PC-9 (cell line): Measurements from ENCODE around the gene PAH. TPM values are rescaled to one million over a fixed set of nuclear protein-coding genes. Genes with fewer than 3 reads are reported as not detected.

Experiments
- BruUV-seq: library from RNA; stranded (reverse); fragments of 400-500 nt; replicated peaks from 2 replicates; lab custom pipeline; 2021; lab: Mats Ljungman, UMichigan
- CTCF ChIA-PET: fragments of 300-600 bp; sonication (Branson Sonifier 250); formaldehyde crosslinking; loops from one replicate; lab custom pipeline; 2022; ENCODE audit warnings: antibody characterized with exemption; lab: Charles Lee
- POLR2A ChIA-PET: fragments of 300-600 bp; sonication (Branson Sonifier 250); formaldehyde crosslinking; loops from one replicate; lab custom pipeline; 2022; ENCODE audit warnings: antibody characterized with exemption; ENCODE audit not compliant: unreplicated experiment; lab: Charles Lee
- DNase-seq, 2 experiments: peaks; one replicate each; pipeline versions ENCODE4 v3.0.0 to v3.0.0-alpha.2; 2015 to 2022; ENCODE audit warnings: mixed read lengths in 1 of 2
- H2AFZ ChIP-seq: fragments of 200-600 bp; sonication (generic); 2 replicates; pipeline ENCODE4 v1.8.1; 2017; ENCODE audit warnings: antibody characterized with exemption
- H3F3A ChIP-seq: fragments of 200-600 bp; sonication (generic); 2 replicates; pipeline ENCODE4 v1.8.1; 2017; ENCODE audit warnings: antibody characterized with exemption, mild to moderate bottlenecking, low read depth; ENCODE audit not compliant: insufficient read depth
- H3K27ac ChIP-seq: fragments of 200-600 bp; sonication (generic); 2 replicates; pipeline ENCODE4 v1.6.1; 2016; ENCODE audit warnings: mixed run types
- H3K27me3 ChIP-seq: fragments of 200-600 bp; sonication (generic); 2 replicates; pipeline ENCODE4 v1.6.1; 2016; ENCODE audit warnings: low read depth, mixed run types; ENCODE audit not compliant: insufficient read depth
- H3K36me3 ChIP-seq: fragments of 200-600 bp; sonication (generic); 2 replicates; pipeline ENCODE4 v1.6.1; 2016; ENCODE audit warnings: low read depth, mixed run types
- H3K4me1 ChIP-seq: fragments of 200-600 bp; sonication (generic); replicated peaks from 2 replicates; pipeline ENCODE4 v1.6.1; 2016; ENCODE audit warnings: mixed run types; ENCODE audit not compliant: insufficient read depth
- H3K4me2 ChIP-seq: fragments of 200-600 bp; sonication (generic); 2 replicates; pipeline ENCODE4 v1.6.1; 2017; ENCODE audit warnings: mixed run types
- H3K4me3 ChIP-seq: fragments of 200-600 bp; sonication (generic); 2 replicates; pipeline ENCODE4 v1.6.1; 2016; ENCODE audit warnings: mixed run types
- H3K79me2 ChIP-seq: fragments of 200-600 bp; sonication (generic); 2 replicates; pipeline ENCODE4 v1.6.1; 2017; ENCODE audit warnings: low read depth, mixed run types
- H3K9me2 ChIP-seq: fragments of 200-600 bp; sonication (generic); 2 replicates; pipeline ENCODE4 v1.8.1; 2017; ENCODE audit warnings: mild to moderate bottlenecking; ENCODE audit not compliant: insufficient read depth
- H3K9me3 ChIP-seq: fragments of 200-600 bp; sonication (generic); 2 replicates; pipeline ENCODE4 v1.8.1; 2016; ENCODE audit warnings: low read depth; ENCODE audit not compliant: insufficient read depth
- H4K20me1 ChIP-seq: fragments of 200-600 bp; sonication (generic); 2 replicates; pipeline ENCODE4 v1.8.1; 2017; ENCODE audit not compliant: insufficient read depth
- CTCF ChIP-seq: fragments of 200-600 bp; sonication (generic); conservative IDR thresholded peaks from 2 replicates; pipeline ENCODE4 v1.6.1; 2017; ENCODE audit warnings: mixed run types, antibody characterized with exemption, mild to moderate bottlenecking, moderate library complexity
- EZH2 ChIP-seq: fragments of 200-600 bp; sonication (generic); IDR thresholded peaks from 2 replicates; pipeline ENCODE4 v1.8.0; 2017; ENCODE audit warnings: antibody characterized with exemption, low read depth
- intact Hi-C: fragments of 100-400 bp; cut with micrococcal nuclease; formaldehyde crosslinking; loops from one replicate; pipeline ENCODE4 v1.10.0; 2022; ENCODE audit not compliant: unreplicated experiment
- total RNA-seq: library from RNA; stranded (reverse); gene quantifications from 2 replicates; pipeline ENCODE4 v1.2.3, GENCODE V29; 2021

Gene PAH
- total RNA-seq, 1 experiment from 2014 or later, result not detected

GRCh38 chr12:102824218-102824835 is 92.7 kb downstream of the PAH start:
- DNase-seq, result peak in 1 of 2 experiments; percentile 13
- Histone ChIP-seq H3K36me3 (no peaks in the 10 kb centered on the region), H3K4me3 (no peak overlapping the region), H3K27ac (no peak overlapping the region), H3K4me1 (no peaks in the 10 kb centered on the region), H3K27me3 (0 out of 2 replicates have a peak, but pooled peaks cover 4% of the 10 kb centered on the region), H3K79me2 (no peaks in the 10 kb centered on the region), H3K9me3 (no peaks in the 10 kb centered on the region), H2AFZ (no peak overlapping the region), H3K4me2 (no peak overlapping the region), H4K20me1 (no peaks in the 10 kb centered on the region), H3K9me2 (no peaks in the 10 kb centered on the region), H3F3A (no peaks in the 10 kb centered on the region)
- no TSS peak for BruUV-seq
- ChIA-PET POLR2A (interaction anchor here (0.5 kb wide), 1 partner anchor 762 kb away, joined by 7 read pairs; the partner anchor contains the start of gene WASHC3), CTCF (no interaction called here)
- TF ChIP-seq EZH2, result no peak
- TF ChIP-seq CTCF, result no peak
- intact Hi-C loops, result no loop called here

GRCh38 chr12:102821149-102821548 is 95.9 kb downstream of the PAH start:
- Histone ChIP-seq H3K36me3 (no peaks in the 10 kb centered on the region), H3K4me2 (no peak overlapping the region), H3F3A (no peaks in the 10 kb centered on the region), H2AFZ (no peak overlapping the region), H3K4me3 (no peak overlapping the region), H3K4me1 (no peaks in the 10 kb centered on the region), H3K27ac (no peak overlapping the region), H3K9me2 (no peaks in the 10 kb centered on the region), H3K9me3 (no peaks in the 10 kb centered on the region), H4K20me1 (no peaks in the 10 kb centered on the region), H3K79me2 (no peaks in the 10 kb centered on the region), H3K27me3 (0 out of 2 replicates have a peak, but pooled peaks cover 4% of the 10 kb centered on the region)
- intact Hi-C loops, result no loop called here
- TF ChIP-seq EZH2, result no peak
- no peak for TF ChIP-seq CTCF
- POLR2A ChIA-PET, result no interaction called here
- CTCF ChIA-PET, result no interaction called here
- BruUV-seq, result no TSS peak
- no peak for DNase-seq

- Histone ChIP-seq H3K79me2 (no peaks in the 10 kb centered on the region), H3K4me1 (no peaks in the 10 kb centered on the region), H3K4me3 (no peak overlapping the region), H4K20me1 (no peaks in the 10 kb centered on the region), H2AFZ (no peak overlapping the region), H3K9me3 (no peaks in the 10 kb centered on the region), H3K9me2 (no peaks in the 10 kb centered on the region), H3K27me3 (no peaks in the 10 kb centered on the region), H3K4me2 (no peak overlapping the region), H3K36me3 (no peaks in the 10 kb centered on the region), H3K27ac (no peak overlapping the region), H3F3A (no peaks in the 10 kb centered on the region)
- TF ChIP-seq EZH2, result no peak
- peak; percentile 77 for TF ChIP-seq CTCF
- BruUV-seq, result no TSS peak
- ChIA-PET POLR2A (no interaction called here), CTCF (interaction anchor here (0.6 kb wide), 1 partner anchor 227 kb away, joined by 3 read pairs; no protein-coding TSS in a partner anchor)
- intact Hi-C loops, result no loop called here
- DNase-seq, result no peak
Observed at GRCh38 chr12:102816816-102817434, 100.1 kb downstream of the PAH start.
